Heart left ventricle (tissue), 16 donors: ENCODE measurements around the gene PGAP1. TPM values are rescaled to one million over a fixed set of nuclear protein-coding genes. Genes with fewer than 3 reads are reported as not detected.

Experiments used
- ATAC-seq, 4 donors: fragments of 200-7000 bp; cut with Tn5 transposase; one replicate each; pipeline ENCODE4 v1.9.1; 2020 to 2022; ENCODE audit warnings: moderate library complexity in 4 of 4, mild to moderate bottlenecking in 3 of 4, moderate number of reproducible peaks in 1 of 4
- DNase-seq, 5 donors: peaks; one replicate each; pipeline ENCODE4 v3.0.0-alpha.2; 2020
- H3K27ac ChIP-seq, 12 donors: fragments of 200-600 bp; sonication (generic) in 4 of 12; one replicate each; pipeline versions ENCODE4 v1.5.0 to v1.8.0; 2016 to 2022; ENCODE audit warnings: mild to moderate bottlenecking in 2 of 12
- H3K27me3 ChIP-seq, 9 donors: fragments of 200-600 bp; sonication (generic) in 2 of 9; one replicate each; pipeline versions ENCODE4 v1.5.1 to v1.8.0; 2016 to 2022; ENCODE audit warnings: mild to moderate bottlenecking in 3 of 9
- H3K36me3 ChIP-seq, 9 donors: fragments of 200-600 bp; sonication (generic) in 2 of 9; one replicate each; pipeline versions ENCODE4 v1.5.0 to v1.8.0; 2018 to 2022; ENCODE audit warnings: mild to moderate bottlenecking in 2 of 9
- H3K4me1 ChIP-seq, 12 donors: fragments of 200-600 bp; sonication (generic) in 4 of 12; one replicate each; pipeline versions ENCODE4 v1.5.0 to v1.8.0; 2016 to 2022; ENCODE audit warnings: mild to moderate bottlenecking in 3 of 12
- H3K4me3 ChIP-seq, 12 donors: fragments of 200-600 bp; sonication (generic) in 4 of 12; one replicate each; pipeline versions ENCODE4 v1.5.0 to v1.8.0; 2017 to 2022; ENCODE audit warnings: mild to moderate bottlenecking in 9 of 12, moderate library complexity in 4 of 12
- H3K9me3 ChIP-seq, 12 donors: fragments of 200-600 bp; sonication (generic) in 4 of 12; one replicate each; pipeline versions ENCODE4 v1.5.0 to v1.8.0; 2016 to 2022; ENCODE audit warnings: mild to moderate bottlenecking in 1 of 12
- POLR2A ChIP-seq, 2 donors: fragments of 450-650 bp; IDR thresholded peaks; one replicate each; pipeline ENCODE4 v1.6.1; 2017; ENCODE audit warnings: antibody characterized with exemption in 2 of 2, mild to moderate bottlenecking in 2 of 2, moderate library complexity in 2 of 2
- WGBS, 4 donors: extraction: QIAGEN DNeasy Blood & Tissue Kit in 2 of 4; methylation state at CpG; one replicate each; pipeline versions ENCODE4 v1.1.5 to v1.1.7; 2013 to 2018; 5-methylcytosine and 5-hydroxymethylcytosine counted together
- intact Hi-C, 10 donors: fragments of 100-400 bp; cut with DNase I; formaldehyde crosslinking; loops; one replicate each; pipeline versions ENCODE4 v1.11.1 to v1.14.2; 2022
- polyA plus RNA-seq, 2 donors: library from polyadenylated mRNA; stranded (reverse); fragments of 200-250 nt; gene quantifications; one replicate each; pipeline ENCODE4 v1.2.3, GENCODE V29; 2013
- total RNA-seq, 9 donors: library from RNA; depleted of rRNA in 2 of 9; stranded (reverse); fragments of >200 nt in 2 of 9; fragmentation: NEBNext Ultra II Directional in 3 of 9; extraction: Animal tissue kit (Norgen Biotek cat#: 25700) in 3 of 9; gene quantifications; one replicate each; pipeline versions ENCODE4 v1.1.0 to v1.2.4, GENCODE V29; 2016 to 2023
- TF ChIP-seq, protein P1 (sequence below), 12 donors: fragments of 200-600 bp; sonication (generic) in 4 of 12; IDR thresholded peaks; one replicate each; pipeline versions ENCODE4 v1.5.0 to v1.8.0; 2018 to 2022; ENCODE audit warnings: antibody characterized with exemption in 12 of 12, mild to moderate bottlenecking in 5 of 12
- donor health status: ischemic (EF 13 %, LVEDD 7.1; RV severe dilation, severe dysfunction).
- donor health status: healthy with polysubstance abuse.
- donor health status: DM: no; HTN: yes; CAD: no.
- donor health status: DM: no; HTN: no; CAD: no.
- donor health status: ischemic (EF 25% LVEDD 6.9; RV normal size, moderate dysfunction).
- donor health status: ischemic (EF 25% LVEDD 5.7; RV mildly dilated, moderate dysfunction).
- donor health status: healthy.
- donor health status: DM: yes; HTN: yes; CAD: no.
- donor health status: ischemic (EF 35%, LVEDD 5.7; RV mildly dilated, moderate dysfunction).
- donor health status: nonischemic (EF 11% LVEDD 7.7; RV severe dilation, severe dysfunction).
- donor health status: DM: yes; HTN: yes; CAD: no.
- donor health status: PGD.
- donor health status: ischemic (EF 29% LVEDD 5.4; RV normal size, mild dysfunction).
- donor health status: nonischemic (EF 23%, LVEDD 6.1; RV moderate dilation, normal function).

Gene PGAP1
- total and polyA plus RNA-seq, 11 donors: 1.2 to 8.8 (median 5.2) TPM

DNA sequence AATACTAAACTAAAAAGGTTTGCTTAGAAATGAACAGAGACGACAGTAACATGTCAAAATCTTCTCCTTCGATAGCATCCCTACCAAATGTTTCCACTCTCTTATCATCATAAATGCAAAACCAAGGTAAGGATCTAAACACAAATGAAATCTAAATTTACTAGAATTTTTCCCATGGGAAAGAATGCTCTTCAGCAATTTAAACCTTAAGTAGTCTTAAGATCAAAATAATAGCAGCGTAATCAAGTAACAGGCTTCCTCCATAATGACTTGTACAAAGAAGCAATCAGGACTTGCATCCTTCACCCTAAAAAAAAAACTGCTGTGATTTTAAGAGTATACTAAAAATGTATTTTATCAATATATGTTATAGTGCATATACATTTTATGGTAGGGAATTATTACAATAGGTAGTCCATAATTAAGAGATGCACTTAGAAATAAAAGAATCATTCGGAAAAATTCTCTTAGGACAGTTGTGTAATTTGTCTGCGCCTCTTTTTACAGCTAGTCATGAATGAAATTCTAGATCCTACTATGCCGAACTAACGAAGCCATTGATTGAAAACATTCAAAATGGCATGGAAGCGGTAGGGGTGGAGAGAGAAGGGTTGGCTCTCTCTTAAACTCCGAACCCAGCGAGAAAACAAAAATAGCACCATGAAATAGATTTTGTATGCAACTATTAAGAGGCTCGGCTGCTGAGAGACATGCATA, 1.3 kb downstream of the PGAP1 start:
- TF ChIP-seq POLR2A (IDR thresholded peaks at IDR 0.05): no peak
- Histone ChIP-seq H3K4me1 (peaks cover 0 to 27% (median 10%) of the 10 kb centered on the region in 12 donors), H3K27ac (peak overlapping the region in 7 of 12 donors; percentile 86 to 92 (median 90)), H3K27me3 (no peaks in the 10 kb centered on the region), H3K4me3 (peak overlapping the region; percentile 59 to 98 (median 82)), H3K9me3 (no peaks in the 10 kb centered on the region), H3K36me3 (no peaks in the 10 kb centered on the region)
- intact Hi-C loops: loop anchor here in 3 of 10 donors (5.0 to 10.0 kb wide), 3 partner anchors 60 to 450 kb away; no protein-coding TSS in a partner anchor
- WGBS, 4 donors: 12 to 20% (median 16%) methylated on average over 11 of the region's 11 CpGs
- ATAC-seq: no peak
- DNase-seq: no peak

DNA sequence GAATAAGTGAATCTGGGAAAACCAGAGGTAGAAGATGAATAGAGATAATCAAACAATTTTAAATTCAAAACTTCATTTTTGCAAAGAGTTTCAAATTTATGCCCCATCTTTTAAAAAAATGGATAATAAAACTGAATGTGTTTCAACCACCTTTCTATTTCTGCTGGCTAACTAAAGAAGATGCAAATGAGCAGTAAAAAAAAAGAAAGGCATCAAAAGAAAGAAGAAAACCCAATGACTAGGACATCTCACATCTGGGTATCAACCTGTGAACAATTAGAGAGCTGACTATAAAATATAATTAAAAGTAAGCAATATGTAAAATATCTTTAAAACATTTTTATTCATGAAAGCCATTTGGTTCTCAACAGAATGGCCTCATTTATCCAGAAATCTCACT, 2.5 kb downstream of the PGAP1 start:
- peak overlapping the region in 5 of 12 donors; percentile 77 to 98 (median 85) for H3K4me3 ChIP-seq
- no peak for ATAC-seq
- intact Hi-C loops: loop anchor here in 2 of 10 donors (10.0 kb wide), 2 partner anchors 61 to 451 kb away; no protein-coding TSS in a partner anchor

DNA sequence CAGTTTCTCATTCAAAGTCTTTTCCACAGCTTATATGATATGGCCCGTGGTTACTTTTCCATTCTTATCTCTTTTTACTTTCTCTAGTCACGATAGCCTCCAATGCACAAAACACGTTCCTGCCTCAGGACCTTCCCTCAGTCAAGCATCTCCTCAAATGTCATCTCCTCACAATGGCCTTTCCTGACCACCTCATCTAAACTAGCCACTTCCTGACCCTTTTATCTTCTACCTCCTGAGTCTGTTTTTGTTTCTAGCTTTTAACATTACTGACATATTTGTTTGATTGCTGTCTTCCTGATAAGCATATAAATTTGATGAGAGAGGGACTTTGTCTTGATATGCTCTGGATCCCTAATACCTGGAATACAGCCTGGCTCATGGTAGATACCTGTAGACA, 7.6 kb downstream of the PGAP1 start:
- Histone ChIP-seq H3K4me3 (no peak overlapping the region), H3K4me1 (peaks cover 0 to 11% (median 0%) of the 10 kb centered on the region in 12 donors), H3K9me3 (peaks cover 0 to 9% (median 0%) of the 10 kb centered on the region in 12 donors), H3K27me3 (no peaks in the 10 kb centered on the region), H3K36me3 (peaks cover 0 to 51% (median 23%) of the 10 kb centered on the region in 9 donors), H3K27ac (no peak overlapping the region)
- intact Hi-C loops: no loop called here
- DNase-seq: no peak
- ATAC-seq: no peak
- TF ChIP-seq POLR2A (IDR thresholded peaks at IDR 0.05): no peak
- TF ChIP-seq, protein P1, sequence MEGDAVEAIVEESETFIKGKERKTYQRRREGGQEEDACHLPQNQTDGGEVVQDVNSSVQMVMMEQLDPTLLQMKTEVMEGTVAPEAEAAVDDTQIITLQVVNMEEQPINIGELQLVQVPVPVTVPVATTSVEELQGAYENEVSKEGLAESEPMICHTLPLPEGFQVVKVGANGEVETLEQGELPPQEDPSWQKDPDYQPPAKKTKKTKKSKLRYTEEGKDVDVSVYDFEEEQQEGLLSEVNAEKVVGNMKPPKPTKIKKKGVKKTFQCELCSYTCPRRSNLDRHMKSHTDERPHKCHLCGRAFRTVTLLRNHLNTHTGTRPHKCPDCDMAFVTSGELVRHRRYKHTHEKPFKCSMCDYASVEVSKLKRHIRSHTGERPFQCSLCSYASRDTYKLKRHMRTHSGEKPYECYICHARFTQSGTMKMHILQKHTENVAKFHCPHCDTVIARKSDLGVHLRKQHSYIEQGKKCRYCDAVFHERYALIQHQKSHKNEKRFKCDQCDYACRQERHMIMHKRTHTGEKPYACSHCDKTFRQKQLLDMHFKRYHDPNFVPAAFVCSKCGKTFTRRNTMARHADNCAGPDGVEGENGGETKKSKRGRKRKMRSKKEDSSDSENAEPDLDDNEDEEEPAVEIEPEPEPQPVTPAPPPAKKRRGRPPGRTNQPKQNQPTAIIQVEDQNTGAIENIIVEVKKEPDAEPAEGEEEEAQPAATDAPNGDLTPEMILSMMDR (IDR thresholded peaks at IDR 0.05): no peak
- 82 to 87% (median 85%) methylated on average over 3 of the region's 3 CpGs for WGBS, 4 donors

More for the DNA sequence above, 2.5 kb downstream of the PGAP1 start:
- Histone ChIP-seq H3K4me1 (peaks cover 0 to 27% (median 10%) of the 10 kb centered on the region in 12 donors), H3K27ac (no peak overlapping the region), H3K36me3 (peaks cover 0 to 6% (median 0%) of the 10 kb centered on the region in 9 donors), H3K27me3 (no peaks in the 10 kb centered on the region), H3K9me3 (no peaks in the 10 kb centered on the region)
- no peak for DNase-seq
- TF ChIP-seq, protein P1 (IDR thresholded peaks at IDR 0.05): no peak
- no peak for TF ChIP-seq POLR2A (IDR thresholded peaks at IDR 0.05)

DNA sequence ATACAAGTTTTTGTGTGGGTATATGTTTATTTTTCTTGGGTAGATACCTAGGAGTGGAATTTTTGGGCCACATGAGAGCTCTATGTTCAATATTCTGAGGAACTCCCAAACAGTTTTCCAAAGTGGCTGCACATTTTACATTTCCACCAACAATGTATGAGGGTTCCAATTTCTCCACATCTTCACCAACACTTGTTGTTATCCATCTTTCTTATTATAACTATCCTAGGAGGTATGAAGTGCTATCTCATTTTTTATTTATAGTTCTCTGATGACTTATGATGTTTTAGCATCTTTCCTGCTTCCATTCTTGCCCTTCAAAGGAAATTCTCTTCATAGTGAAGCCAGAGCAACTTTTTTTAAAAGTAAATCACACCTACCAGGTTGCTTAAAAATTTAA, 8.7 kb downstream of the PGAP1 start:
- Histone ChIP-seq H3K4me3 (no peak overlapping the region), H3K36me3 (peaks cover 0 to 61% (median 24%) of the 10 kb centered on the region in 9 donors), H3K4me1 (peaks cover 0 to 9% (median 0%) of the 10 kb centered on the region in 12 donors), H3K27ac (no peak overlapping the region), H3K9me3 (peaks cover 0 to 9% (median 0%) of the 10 kb centered on the region in 12 donors), H3K27me3 (no peaks in the 10 kb centered on the region)
- TF ChIP-seq, protein P1 (IDR thresholded peaks at IDR 0.05): no peak
- TF ChIP-seq POLR2A (IDR thresholded peaks at IDR 0.05): no peak
- no peak for DNase-seq
- intact Hi-C loops: no loop called here
- no peak for ATAC-seq
